ENCODE measurements around the gene RUNX2. TPM values are rescaled to one million over a fixed set of nuclear protein-coding genes. Genes with fewer than 3 reads are reported as not detected.

The RUNX2 gene
- total RNA-seq, 4 donors from 2014 or later, result 0.78 to 2.0 (median 0.94) TPM

DNA sequence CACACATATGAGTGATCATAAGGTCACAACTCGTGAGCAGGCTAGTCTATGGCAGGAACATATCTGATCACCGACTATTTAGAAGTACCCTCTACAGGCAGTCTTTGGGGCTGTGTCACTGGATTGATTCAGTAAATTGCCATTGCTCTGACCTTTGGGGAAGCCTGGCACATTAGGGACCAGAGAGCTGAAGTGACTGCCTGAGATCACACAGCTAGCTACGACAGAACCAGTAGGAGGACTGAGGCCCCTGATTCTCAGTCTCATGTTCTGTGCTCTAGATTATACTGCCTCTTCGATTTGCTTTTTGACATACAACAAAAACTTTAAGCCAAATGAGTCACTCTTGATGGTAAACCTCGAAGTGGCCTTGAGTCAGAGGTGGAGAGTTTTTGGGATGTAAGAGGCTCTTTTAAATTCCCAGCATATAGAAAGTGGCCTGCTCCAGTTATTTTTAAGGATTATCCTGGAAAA is 297.1 kb downstream of the RUNX2 start:
- no peak for ATAC-seq
- Histone ChIP-seq H3K36me3 (no peaks in the 10 kb centered on the region), H3K9me3 (no peaks in the 10 kb centered on the region), H3K4me3 (no peak overlapping the region), H3K27ac (no peak overlapping the region), H3K4me1 (no peaks in the 10 kb centered on the region), H3K27me3 (no peaks in the 10 kb centered on the region)
- in situ Hi-C loops (cut with MboI; ENCODE audit: low sequenced_read_pairs in 4 of 4) (no loop called here), intact Hi-C loops (cut with DNase I; ENCODE audit: low total_unique reads) (no loop called here)
- TF ChIP-seq, protein P1, sequence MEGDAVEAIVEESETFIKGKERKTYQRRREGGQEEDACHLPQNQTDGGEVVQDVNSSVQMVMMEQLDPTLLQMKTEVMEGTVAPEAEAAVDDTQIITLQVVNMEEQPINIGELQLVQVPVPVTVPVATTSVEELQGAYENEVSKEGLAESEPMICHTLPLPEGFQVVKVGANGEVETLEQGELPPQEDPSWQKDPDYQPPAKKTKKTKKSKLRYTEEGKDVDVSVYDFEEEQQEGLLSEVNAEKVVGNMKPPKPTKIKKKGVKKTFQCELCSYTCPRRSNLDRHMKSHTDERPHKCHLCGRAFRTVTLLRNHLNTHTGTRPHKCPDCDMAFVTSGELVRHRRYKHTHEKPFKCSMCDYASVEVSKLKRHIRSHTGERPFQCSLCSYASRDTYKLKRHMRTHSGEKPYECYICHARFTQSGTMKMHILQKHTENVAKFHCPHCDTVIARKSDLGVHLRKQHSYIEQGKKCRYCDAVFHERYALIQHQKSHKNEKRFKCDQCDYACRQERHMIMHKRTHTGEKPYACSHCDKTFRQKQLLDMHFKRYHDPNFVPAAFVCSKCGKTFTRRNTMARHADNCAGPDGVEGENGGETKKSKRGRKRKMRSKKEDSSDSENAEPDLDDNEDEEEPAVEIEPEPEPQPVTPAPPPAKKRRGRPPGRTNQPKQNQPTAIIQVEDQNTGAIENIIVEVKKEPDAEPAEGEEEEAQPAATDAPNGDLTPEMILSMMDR (IDR thresholded peaks at IDR 0.05 in 4 of 5, conservative IDR thresholded peaks at IDR 0.05 in 1 of 5), result no peak
- TF ChIP-seq POLR2A (IDR thresholded peaks at IDR 0.05), result no peak
- no peak for DNase-seq

DNA sequence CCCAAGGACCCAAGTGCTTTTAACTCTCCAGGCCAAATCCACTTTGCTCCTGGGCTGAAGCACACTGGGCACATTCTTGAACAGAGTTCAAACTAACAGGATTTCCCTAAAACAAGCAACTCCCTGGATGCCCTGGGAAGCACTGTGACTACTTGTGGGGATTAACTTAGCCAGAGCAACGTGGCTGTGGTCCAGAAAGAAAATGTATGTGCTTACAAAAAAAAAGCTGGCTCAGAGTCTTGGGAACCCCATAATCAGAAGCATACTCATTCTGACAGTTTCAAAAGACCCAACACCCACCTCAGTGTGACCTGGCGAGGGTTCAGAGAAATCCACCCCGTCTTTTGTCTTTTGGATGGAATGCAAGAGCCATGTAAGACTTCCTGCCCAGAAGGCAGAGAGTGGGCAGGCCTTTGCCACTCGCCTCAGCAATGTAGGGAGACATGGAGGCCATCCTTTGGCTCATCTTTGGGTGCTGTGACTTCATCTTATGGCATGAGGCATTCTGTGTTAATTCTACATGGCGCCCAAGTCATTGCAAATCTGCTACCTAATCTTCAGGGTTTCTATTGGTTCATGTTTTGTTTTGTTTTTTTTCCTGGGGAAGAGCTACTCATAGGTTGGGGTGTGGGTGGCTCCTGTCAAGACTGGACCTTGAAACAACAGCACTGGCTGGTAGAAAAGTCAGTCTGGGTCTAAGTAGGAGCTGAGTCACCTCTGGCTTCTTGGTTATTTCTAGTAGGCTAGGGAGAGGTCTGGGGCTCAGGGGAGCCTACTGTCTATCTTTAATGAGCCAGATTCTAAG is 298.2 kb downstream of the RUNX2 start:
- Histone ChIP-seq H3K27ac (no peak overlapping the region), H3K27me3 (no peaks in the 10 kb centered on the region), H3K4me1 (no peaks in the 10 kb centered on the region), H3K36me3 (no peaks in the 10 kb centered on the region), H3K4me3 (no peak overlapping the region), H3K9me3 (no peaks in the 10 kb centered on the region)
- TF ChIP-seq, protein P1 (IDR thresholded peaks at IDR 0.05 in 4 of 5, conservative IDR thresholded peaks at IDR 0.05 in 1 of 5), result no peak
- TF ChIP-seq POLR2A (IDR thresholded peaks at IDR 0.05), result no peak
- intact Hi-C loops (cut with DNase I; ENCODE audit: low total_unique reads), result no loop called here
- in situ Hi-C loops (cut with MboI; ENCODE audit: low sequenced_read_pairs in 4 of 4), result no loop called here
- DNase-seq, result no peak
- no peak for ATAC-seq

DNA sequence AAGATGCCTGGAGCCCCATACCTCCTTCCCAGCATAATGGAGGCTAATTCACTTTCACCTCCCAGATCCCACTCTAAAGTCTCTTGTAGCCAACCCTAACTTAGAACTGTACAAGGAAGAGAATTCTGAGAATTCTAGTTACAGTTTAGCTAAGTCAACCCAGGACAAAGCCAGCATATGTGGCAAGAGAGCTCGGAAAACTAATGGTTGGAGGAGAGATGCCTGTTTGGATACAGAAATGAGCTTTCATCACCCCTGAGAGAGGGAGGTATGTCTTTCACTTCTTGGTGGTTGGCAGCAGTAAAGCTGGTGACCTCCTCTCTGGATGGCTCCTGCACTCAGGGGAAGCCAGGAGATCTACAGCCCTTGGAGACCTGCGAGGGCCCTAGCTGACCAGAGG is 302.2 kb downstream of the RUNX2 start:
- Histone ChIP-seq H3K27ac (no peak overlapping the region), H3K9me3 (no peaks in the 10 kb centered on the region), H3K36me3 (no peaks in the 10 kb centered on the region), H3K4me3 (no peak overlapping the region), H3K4me1 (no peaks in the 10 kb centered on the region), H3K27me3 (no peaks in the 10 kb centered on the region)
- no peak for ATAC-seq
- no peak for DNase-seq
- intact Hi-C loops (cut with DNase I; ENCODE audit: low total_unique reads) (no loop called here), in situ Hi-C loops (cut with MboI; ENCODE audit: low sequenced_read_pairs in 4 of 4) (no loop called here)
- TF ChIP-seq, protein P1 (IDR thresholded peaks at IDR 0.05 in 4 of 5, conservative IDR thresholded peaks at IDR 0.05 in 1 of 5), result no peak
- no peak for TF ChIP-seq POLR2A (IDR thresholded peaks at IDR 0.05)

DNA sequence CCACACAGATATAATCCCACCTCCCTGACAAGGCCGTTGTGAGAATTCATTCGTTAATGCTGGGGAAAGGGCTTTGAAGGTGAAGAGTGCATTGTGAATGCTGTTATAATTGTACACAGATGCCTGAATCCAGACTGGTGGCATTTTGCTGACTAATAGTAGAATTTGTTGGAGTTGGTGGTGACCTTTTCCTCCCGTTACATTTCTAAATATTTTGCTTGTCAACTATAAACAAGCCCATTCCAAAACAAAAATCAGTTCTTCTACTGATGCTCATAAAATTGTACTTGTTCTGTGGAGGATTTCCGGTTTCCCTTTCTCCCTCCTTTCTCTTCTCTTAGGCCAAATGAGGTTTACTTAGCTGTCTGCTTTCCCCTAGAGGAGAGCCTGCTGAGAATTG is 302.7 kb downstream of the RUNX2 start:
- in situ Hi-C loops (cut with MboI; ENCODE audit: low sequenced_read_pairs in 4 of 4) (no loop called here), intact Hi-C loops (cut with DNase I; ENCODE audit: low total_unique reads) (no loop called here)
- no peak overlapping the region for H3K27ac ChIP-seq
- DNase-seq (no peak), ATAC-seq (no peak)
- no peaks in the 10 kb centered on the region for H3K27me3 ChIP-seq
- no peaks in the 10 kb centered on the region for H3K36me3 ChIP-seq
- no peaks in the 10 kb centered on the region for H3K9me3 ChIP-seq
- no peak overlapping the region for H3K4me3 ChIP-seq
- TF ChIP-seq, protein P1 (IDR thresholded peaks at IDR 0.05 in 4 of 5, conservative IDR thresholded peaks at IDR 0.05 in 1 of 5), result no peak
- TF ChIP-seq POLR2A (IDR thresholded peaks at IDR 0.05), result no peak
- no peaks in the 10 kb centered on the region for H3K4me1 ChIP-seq

Measured in gastrocnemius medialis (tissue), 4 donors.